WTC11 (cell line): ENCODE measurements around the gene MAGI2. TPM values are rescaled to one million over a fixed set of nuclear protein-coding genes. Genes with fewer than 3 reads are reported as not detected.

Experiments used
- ATAC-seq: fragments of 200-7000 bp; cut with Tn5 transposase; 2 replicates; pipeline ENCODE4 v1.10.0; 2021; ENCODE audit warnings: mild to moderate bottlenecking, moderate library complexity
- CTCF ChIA-PET: fragments of 300-600 bp; sonication (Branson Sonifier 250); formaldehyde crosslinking; loops from one replicate; lab custom pipeline; 2021; ENCODE audit warnings: antibody characterized with exemption; lab: Charles Lee
- POLR2A ChIA-PET: fragments of 350-600 bp; sonication (Branson Sonifier 250); formaldehyde crosslinking; loops from one replicate; lab custom pipeline; 2021; ENCODE audit warnings: antibody characterized with exemption; lab: Charles Lee
- DNase-seq: peaks from one replicate; pipeline ENCODE4 v3.0.0; 2021; ENCODE audit warnings: low spot score
- H3K27ac Mint-ChIP-seq: 2 replicates; pipeline ENCODE4 v1.8.0; 2021; ENCODE audit warnings: mixed read lengths
- H3K27me3 Mint-ChIP-seq: 2 replicates; pipeline ENCODE4 v1.8.0; 2021; ENCODE audit warnings: low read depth, mild to moderate bottlenecking, moderate library complexity, mixed read lengths
- H3K36me3 Mint-ChIP-seq: 2 replicates; pipeline ENCODE4 v1.8.0; 2021; ENCODE audit warnings: mixed read lengths
- H3K4me1 Mint-ChIP-seq: 2 replicates; pipeline ENCODE4 v1.8.0; 2022; ENCODE audit warnings: mixed read lengths
- H3K4me3 Mint-ChIP-seq: 2 replicates; pipeline ENCODE4 v1.8.0; 2021; ENCODE audit warnings: mild to moderate bottlenecking, moderate library complexity, mixed read lengths
- H3K9me3 Mint-ChIP-seq: 2 replicates; pipeline ENCODE4 v1.8.0; 2021; ENCODE audit warnings: mixed read lengths
- ELF4 ChIP-seq: sonication (generic); formaldehyde crosslinking; IDR thresholded peaks from 2 replicates; pipeline ENCODE4 v1.8.1; 2022; ENCODE audit warnings: low read depth, mild to moderate bottlenecking, moderate library complexity, missing genetic modification reagents
- EMX1 ChIP-seq: fragments of 250-450 bp; sonication (Bioruptor Pico); IDR thresholded peaks from 2 replicates; pipeline ENCODE4 v1.8.0; 2021; ENCODE audit warnings: mild to moderate bottlenecking
- ESRRA ChIP-seq: sonication (generic); formaldehyde crosslinking; IDR thresholded peaks from 2 replicates; pipeline ENCODE4 v1.8.1; 2022; ENCODE audit warnings: mild to moderate bottlenecking, missing genetic modification reagents, borderline replicate concordance
- FOXJ3 ChIP-seq: sonication (generic); formaldehyde crosslinking; IDR thresholded peaks from 2 replicates; pipeline ENCODE4 v1.9.0; 2021; ENCODE audit warnings: missing genetic modification reagents, mild to moderate bottlenecking, borderline replicate concordance
- IRF2 ChIP-seq: sonication (generic); formaldehyde crosslinking; IDR thresholded peaks from 2 replicates; pipeline ENCODE4 v1.8.0; 2022; ENCODE audit warnings: low read depth, missing genetic modification reagents, borderline replicate concordance
- JUN ChIP-seq: sonication (generic); formaldehyde crosslinking; IDR thresholded peaks from 2 replicates; pipeline ENCODE4 v1.8.0; 2023; ENCODE audit warnings: mild to moderate bottlenecking, missing genetic modification reagents
- NR1H2 ChIP-seq: sonication (generic); formaldehyde crosslinking; IDR thresholded peaks from 2 replicates; pipeline ENCODE4 v1.9.0; 2021; ENCODE audit warnings: mild to moderate bottlenecking, moderate library complexity, missing genetic modification reagents
- NR2C2 ChIP-seq: sonication (generic); formaldehyde crosslinking; IDR thresholded peaks from 2 replicates; pipeline ENCODE4 v1.8.0; 2022; ENCODE audit warnings: mild to moderate bottlenecking, missing genetic modification reagents
- SMAD4 ChIP-seq: sonication (generic); formaldehyde crosslinking; IDR thresholded peaks from 2 replicates; pipeline ENCODE4 v1.8.0; 2022; ENCODE audit warnings: mild to moderate bottlenecking, missing genetic modification reagents
- ZNF121 ChIP-seq: sonication (generic); formaldehyde crosslinking; IDR thresholded peaks from 2 replicates; pipeline ENCODE4 v1.8.0; 2023; ENCODE audit warnings: missing genetic modification reagents
- ZNF219 ChIP-seq: sonication (generic); formaldehyde crosslinking; IDR thresholded peaks from 2 replicates; pipeline ENCODE4 v1.8.0; 2023; ENCODE audit warnings: missing genetic modification reagents, mild to moderate bottlenecking, borderline replicate concordance
- ZNF263 ChIP-seq: sonication (generic); formaldehyde crosslinking; IDR thresholded peaks from 2 replicates; pipeline ENCODE4 v1.8.1; 2022; ENCODE audit warnings: low read depth, mild to moderate bottlenecking, moderate library complexity, missing genetic modification reagents
- ZNF317 ChIP-seq: sonication (generic); formaldehyde crosslinking; IDR thresholded peaks from 2 replicates; pipeline ENCODE4 v1.8.1; 2023; ENCODE audit warnings: low read depth, mild to moderate bottlenecking, moderate library complexity, missing genetic modification reagents, borderline replicate concordance
- ZNF671 ChIP-seq: fragments of 250-450 bp; sonication (Bioruptor Pico); IDR thresholded peaks from 2 replicates; pipeline ENCODE4 v1.8.0; 2021; ENCODE audit warnings: mild to moderate bottlenecking
- total RNA-seq: library from RNA; stranded (reverse); gene quantifications from 3 replicates; pipeline ENCODE4 v1.2.3, GENCODE V29; 2021
- TF ChIP-seq, protein P1 (sequence below): sonication (generic); formaldehyde crosslinking; IDR thresholded peaks from 2 replicates; pipeline ENCODE4 v1.8.0; 2022; ENCODE audit warnings: missing genetic modification reagents
- TF ChIP-seq, protein P2 (sequence below): fragments of 200-600 bp; IDR thresholded peaks from 2 replicates; pipeline ENCODE4 v1.8.0; 2022; ENCODE audit warnings: antibody characterized with exemption
- TF ChIP-seq, protein P3 (sequence below): fragments of 250-450 bp; sonication (Bioruptor Pico); IDR thresholded peaks from 2 replicates; pipeline ENCODE4 v1.9.0; 2021; ENCODE audit warnings: mild to moderate bottlenecking
- TF ChIP-seq, protein P4 (sequence below): sonication (generic); formaldehyde crosslinking; IDR thresholded peaks from 2 replicates; pipeline ENCODE4 v1.8.1; 2022; ENCODE audit warnings: low read depth, missing genetic modification reagents, borderline replicate concordance
- TF ChIP-seq, protein P5 (sequence below): sonication (generic); formaldehyde crosslinking; IDR thresholded peaks from 2 replicates; pipeline ENCODE4 v1.8.1; 2023; ENCODE audit warnings: mild to moderate bottlenecking, moderate library complexity, missing genetic modification reagents

The MAGI2 gene
- total RNA-seq, 1 experiment from 2014 or later = 26.6 TPM

DNA sequence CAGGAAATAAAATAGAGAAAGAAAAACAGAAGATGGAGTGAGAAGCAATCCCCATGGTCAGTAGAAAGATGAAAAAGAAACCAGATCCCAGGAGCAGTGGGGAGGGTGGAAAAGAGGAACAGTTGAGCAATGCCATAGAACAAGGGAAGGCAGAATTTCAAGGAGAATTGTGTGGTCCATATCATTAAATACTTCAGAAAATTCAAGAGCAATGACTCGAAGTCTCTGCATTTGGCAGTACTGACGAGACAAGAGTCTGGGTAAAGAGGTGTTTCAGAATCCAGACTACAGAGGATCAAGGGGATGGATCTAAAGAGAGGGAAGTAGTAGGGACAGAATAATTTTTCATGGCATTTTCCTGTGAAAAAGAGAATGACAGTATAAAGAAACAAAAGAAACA lies 1142.3 kb downstream of the MAGI2 start (continued):
- TF ChIP-seq, protein P1, sequence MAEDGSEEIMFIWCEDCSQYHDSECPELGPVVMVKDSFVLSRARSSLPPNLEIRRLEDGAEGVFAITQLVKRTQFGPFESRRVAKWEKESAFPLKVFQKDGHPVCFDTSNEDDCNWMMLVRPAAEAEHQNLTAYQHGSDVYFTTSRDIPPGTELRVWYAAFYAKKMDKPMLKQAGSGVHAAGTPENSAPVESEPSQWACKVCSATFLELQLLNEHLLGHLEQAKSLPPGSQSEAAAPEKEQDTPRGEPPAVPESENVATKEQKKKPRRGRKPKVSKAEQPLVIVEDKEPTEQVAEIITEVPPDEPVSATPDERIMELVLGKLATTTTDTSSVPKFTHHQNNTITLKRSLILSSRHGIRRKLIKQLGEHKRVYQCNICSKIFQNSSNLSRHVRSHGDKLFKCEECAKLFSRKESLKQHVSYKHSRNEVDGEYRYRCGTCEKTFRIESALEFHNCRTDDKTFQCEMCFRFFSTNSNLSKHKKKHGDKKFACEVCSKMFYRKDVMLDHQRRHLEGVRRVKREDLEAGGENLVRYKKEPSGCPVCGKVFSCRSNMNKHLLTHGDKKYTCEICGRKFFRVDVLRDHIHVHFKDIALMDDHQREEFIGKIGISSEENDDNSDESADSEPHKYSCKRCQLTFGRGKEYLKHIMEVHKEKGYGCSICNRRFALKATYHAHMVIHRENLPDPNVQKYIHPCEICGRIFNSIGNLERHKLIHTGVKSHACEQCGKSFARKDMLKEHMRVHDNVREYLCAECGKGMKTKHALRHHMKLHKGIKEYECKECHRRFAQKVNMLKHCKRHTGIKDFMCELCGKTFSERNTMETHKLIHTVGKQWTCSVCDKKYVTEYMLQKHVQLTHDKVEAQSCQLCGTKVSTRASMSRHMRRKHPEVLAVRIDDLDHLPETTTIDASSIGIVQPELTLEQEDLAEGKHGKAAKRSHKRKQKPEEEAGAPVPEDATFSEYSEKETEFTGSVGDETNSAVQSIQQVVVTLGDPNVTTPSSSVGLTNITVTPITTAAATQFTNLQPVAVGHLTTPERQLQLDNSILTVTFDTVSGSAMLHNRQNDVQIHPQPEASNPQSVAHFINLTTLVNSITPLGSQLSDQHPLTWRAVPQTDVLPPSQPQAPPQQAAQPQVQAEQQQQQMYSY (CRISPR knock-in tag) = no peak

DNA sequence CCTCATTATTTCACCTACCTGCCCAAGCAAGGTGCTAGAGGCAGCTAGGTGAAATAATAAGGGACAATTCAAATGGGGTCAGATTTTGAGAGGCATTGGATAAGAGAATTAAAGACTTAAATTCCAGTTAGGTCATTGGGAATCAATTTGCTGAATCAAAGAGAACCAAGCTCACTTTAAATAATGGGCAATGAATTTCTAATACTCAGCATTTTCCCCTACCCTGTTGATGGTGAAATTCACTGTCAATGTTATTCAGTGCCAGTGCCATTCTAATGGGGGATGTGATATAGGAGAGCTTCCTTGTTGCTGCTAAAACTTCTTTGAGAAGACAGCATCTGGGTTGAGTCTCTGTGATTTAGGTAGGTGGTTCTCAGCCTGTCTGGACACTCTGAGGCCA lies 1145.6 kb downstream of the MAGI2 start:
- CTCF ChIA-PET = no interaction called here
- no peaks in the 10 kb centered on the region for H3K36me3 Mint-ChIP-seq
- H3K9me3 Mint-ChIP-seq = peaks cover 7% of the 10 kb centered on the region
- TF ChIP-seq ESRRA (CRISPR knock-in tag) = no peak
- TF ChIP-seq, protein P2, sequence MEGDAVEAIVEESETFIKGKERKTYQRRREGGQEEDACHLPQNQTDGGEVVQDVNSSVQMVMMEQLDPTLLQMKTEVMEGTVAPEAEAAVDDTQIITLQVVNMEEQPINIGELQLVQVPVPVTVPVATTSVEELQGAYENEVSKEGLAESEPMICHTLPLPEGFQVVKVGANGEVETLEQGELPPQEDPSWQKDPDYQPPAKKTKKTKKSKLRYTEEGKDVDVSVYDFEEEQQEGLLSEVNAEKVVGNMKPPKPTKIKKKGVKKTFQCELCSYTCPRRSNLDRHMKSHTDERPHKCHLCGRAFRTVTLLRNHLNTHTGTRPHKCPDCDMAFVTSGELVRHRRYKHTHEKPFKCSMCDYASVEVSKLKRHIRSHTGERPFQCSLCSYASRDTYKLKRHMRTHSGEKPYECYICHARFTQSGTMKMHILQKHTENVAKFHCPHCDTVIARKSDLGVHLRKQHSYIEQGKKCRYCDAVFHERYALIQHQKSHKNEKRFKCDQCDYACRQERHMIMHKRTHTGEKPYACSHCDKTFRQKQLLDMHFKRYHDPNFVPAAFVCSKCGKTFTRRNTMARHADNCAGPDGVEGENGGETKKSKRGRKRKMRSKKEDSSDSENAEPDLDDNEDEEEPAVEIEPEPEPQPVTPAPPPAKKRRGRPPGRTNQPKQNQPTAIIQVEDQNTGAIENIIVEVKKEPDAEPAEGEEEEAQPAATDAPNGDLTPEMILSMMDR = no peak
- no peak for TF ChIP-seq ZNF671
- TF ChIP-seq ELF4 (CRISPR knock-in tag) = no peak
- TF ChIP-seq SMAD4 (CRISPR knock-in tag) = no peak
- no peak for TF ChIP-seq ZNF219 (CRISPR knock-in tag)
- TF ChIP-seq NR2C2 (CRISPR knock-in tag) = no peak
- no peak for TF ChIP-seq JUN (CRISPR knock-in tag)
- peaks cover 9% of the 10 kb centered on the region for H3K4me1 Mint-ChIP-seq
- no peak for DNase-seq
- no peaks in the 10 kb centered on the region for H3K27me3 Mint-ChIP-seq
- no peak for ATAC-seq
- no peak overlapping the region for H3K27ac Mint-ChIP-seq
- POLR2A ChIA-PET = no interaction called here
- H3K4me3 Mint-ChIP-seq = no peak overlapping the region

DNA sequence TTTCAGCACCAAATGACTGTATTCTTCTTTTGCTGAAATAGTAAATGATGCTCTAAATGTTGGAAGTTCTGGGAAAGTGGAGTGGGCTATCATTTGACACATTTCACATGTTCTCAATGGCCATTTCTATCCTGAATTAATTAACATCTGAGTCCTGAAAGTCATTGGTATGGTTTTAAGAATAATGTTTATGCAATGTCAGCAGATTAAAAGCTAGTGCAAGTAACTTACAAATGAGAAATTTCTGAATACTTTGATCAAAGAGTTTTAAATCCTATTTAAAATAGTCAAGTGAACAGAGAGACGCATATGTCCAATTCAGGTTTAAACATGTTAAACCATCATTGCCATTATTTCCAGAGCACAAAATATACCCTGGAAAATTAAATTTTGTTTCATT lies 1146.8 kb downstream of the MAGI2 start:
- Mint-ChIP-seq H3K4me3 (no peak overlapping the region), H3K4me1 (peaks cover 9% of the 10 kb centered on the region), H3K27me3 (no peaks in the 10 kb centered on the region), H3K36me3 (no peaks in the 10 kb centered on the region), H3K27ac (no peak overlapping the region), H3K9me3 (peaks cover 7% of the 10 kb centered on the region)
- CTCF ChIA-PET = no interaction called here
- no peak for DNase-seq
- ATAC-seq = no peak
- TF ChIP-seq, protein P3, sequence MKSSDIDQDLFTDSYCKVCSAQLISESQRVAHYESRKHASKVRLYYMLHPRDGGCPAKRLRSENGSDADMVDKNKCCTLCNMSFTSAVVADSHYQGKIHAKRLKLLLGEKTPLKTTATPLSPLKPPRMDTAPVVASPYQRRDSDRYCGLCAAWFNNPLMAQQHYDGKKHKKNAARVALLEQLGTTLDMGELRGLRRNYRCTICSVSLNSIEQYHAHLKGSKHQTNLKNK (CRISPR knock-in tag) = no peak
- TF ChIP-seq FOXJ3 (CRISPR knock-in tag) (no peak), ZNF317 (CRISPR knock-in tag) (no peak), ZNF121 (no peak), ZNF263 (CRISPR knock-in tag) (no peak), NR1H2 (CRISPR knock-in tag) (no peak), EMX1 (no peak), IRF2 (no peak)
- TF ChIP-seq, protein P4, sequence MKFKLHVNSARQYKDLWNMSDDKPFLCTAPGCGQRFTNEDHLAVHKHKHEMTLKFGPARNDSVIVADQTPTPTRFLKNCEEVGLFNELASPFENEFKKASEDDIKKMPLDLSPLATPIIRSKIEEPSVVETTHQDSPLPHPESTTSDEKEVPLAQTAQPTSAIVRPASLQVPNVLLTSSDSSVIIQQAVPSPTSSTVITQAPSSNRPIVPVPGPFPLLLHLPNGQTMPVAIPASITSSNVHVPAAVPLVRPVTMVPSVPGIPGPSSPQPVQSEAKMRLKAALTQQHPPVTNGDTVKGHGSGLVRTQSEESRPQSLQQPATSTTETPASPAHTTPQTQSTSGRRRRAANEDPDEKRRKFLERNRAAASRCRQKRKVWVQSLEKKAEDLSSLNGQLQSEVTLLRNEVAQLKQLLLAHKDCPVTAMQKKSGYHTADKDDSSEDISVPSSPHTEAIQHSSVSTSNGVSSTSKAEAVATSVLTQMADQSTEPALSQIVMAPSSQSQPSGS = no peak
- TF ChIP-seq, protein P2 = no peak
- TF ChIP-seq, protein P5, sequence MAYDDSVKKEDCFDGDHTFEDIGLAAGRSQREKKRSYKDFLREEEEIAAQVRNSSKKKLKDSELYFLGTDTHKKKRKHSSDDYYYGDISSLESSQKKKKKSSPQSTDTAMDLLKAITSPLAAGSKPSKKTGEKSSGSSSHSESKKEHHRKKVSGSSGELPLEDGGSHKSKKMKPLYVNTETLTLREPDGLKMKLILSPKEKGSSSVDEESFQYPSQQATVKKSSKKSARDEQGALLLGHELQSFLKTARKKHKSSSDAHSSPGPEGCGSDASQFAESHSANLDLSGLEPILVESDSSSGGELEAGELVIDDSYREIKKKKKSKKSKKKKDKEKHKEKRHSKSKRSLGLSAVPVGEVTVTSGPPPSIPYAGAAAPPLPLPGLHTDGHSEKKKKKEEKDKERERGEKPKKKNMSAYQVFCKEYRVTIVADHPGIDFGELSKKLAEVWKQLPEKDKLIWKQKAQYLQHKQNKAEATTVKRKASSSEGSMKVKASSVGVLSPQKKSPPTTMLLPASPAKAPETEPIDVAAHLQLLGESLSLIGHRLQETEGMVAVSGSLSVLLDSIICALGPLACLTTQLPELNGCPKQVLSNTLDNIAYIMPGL (CRISPR knock-in tag) = no peak
- POLR2A ChIA-PET = no interaction called here
